ENCODE measurements around the gene MYO5A. TPM values are rescaled to one million over a fixed set of nuclear protein-coding genes. Genes with fewer than 3 reads are reported as not detected.
"Not testable (repeated sequence)": the region's sequence is repeated elsewhere in the genome, so short reads cannot be mapped to it uniquely, and the experiment has no call there.

Gene MYO5A
- total RNA-seq, 2 experiments from 2014 or later = 15.8 to 18.1 TPM

- not testable (repeated sequence) for H3K36me3 Mint-ChIP-seq, DNase-seq, H3K9me3 Mint-ChIP-seq, H3K4me3 Mint-ChIP-seq, H3K27ac Mint-ChIP-seq, H3K27me3 Mint-ChIP-seq, H3K4me1 Mint-ChIP-seq
These were observed 112.1 kb downstream of the MYO5A start for GRCh38 chr15:52416566-52416965.

GRCh38 chr15:52415628-52416027 is 113.1 kb downstream of the MYO5A start:
- no peaks in the 10 kb centered on the region for H3K9me3 Mint-ChIP-seq
- H3K4me1 Mint-ChIP-seq = peaks cover 2% of the 10 kb centered on the region
- H3K36me3 Mint-ChIP-seq = peaks cover 3% of the 10 kb centered on the region
- no peaks in the 10 kb centered on the region for H3K27me3 Mint-ChIP-seq
- DNase-seq = no peak
- H3K27ac Mint-ChIP-seq = no peak overlapping the region
- H3K4me3 Mint-ChIP-seq = no peak overlapping the region

GRCh38 chr15:52414936-52415335 is 113.7 kb downstream of the MYO5A start:
- Mint-ChIP-seq H3K9me3 (no peaks in the 10 kb centered on the region), H3K27ac (no peak overlapping the region), H3K36me3 (peaks cover 3% of the 10 kb centered on the region), H3K4me1 (peaks cover 2% of the 10 kb centered on the region), H3K27me3 (no peaks in the 10 kb centered on the region), H3K4me3 (no peak overlapping the region)
- DNase-seq = no peak

- no peaks in the 10 kb centered on the region for H3K9me3 Mint-ChIP-seq
- no peak for DNase-seq
- no peaks in the 10 kb centered on the region for H3K4me1 Mint-ChIP-seq
- no peaks in the 10 kb centered on the region for H3K36me3 Mint-ChIP-seq
- no peak overlapping the region for H3K27ac Mint-ChIP-seq
- no peaks in the 10 kb centered on the region for H3K27me3 Mint-ChIP-seq
- no peak overlapping the region for H3K4me3 Mint-ChIP-seq
These were observed 119.9 kb downstream of the MYO5A start for GRCh38 chr15:52408823-52409222.

- Mint-ChIP-seq H3K4me1 (no peaks in the 10 kb centered on the region), H3K4me3 (no peak overlapping the region), H3K27me3 (no peaks in the 10 kb centered on the region), H3K9me3 (no peaks in the 10 kb centered on the region), H3K36me3 (peaks cover 3% of the 10 kb centered on the region), H3K27ac (no peak overlapping the region)
- no peak for DNase-seq
These were observed 121.3 kb downstream of the MYO5A start for GRCh38 chr15:52407374-52407773.

- H3K36me3 Mint-ChIP-seq = peaks cover 3% of the 10 kb centered on the region
These were observed 122.1 kb downstream of the MYO5A start for GRCh38 chr15:52406601-52407000.

GRCh38 chr15:52405856-52406255 is 122.8 kb downstream of the MYO5A start:
- DNase-seq = no peak
- H3K4me3 Mint-ChIP-seq = no peak overlapping the region
- no peak overlapping the region for H3K27ac Mint-ChIP-seq
- no peaks in the 10 kb centered on the region for H3K9me3 Mint-ChIP-seq
- no peaks in the 10 kb centered on the region for H3K4me1 Mint-ChIP-seq
- H3K36me3 Mint-ChIP-seq = peaks cover 3% of the 10 kb centered on the region
- no peaks in the 10 kb centered on the region for H3K27me3 Mint-ChIP-seq

More at GRCh38 chr15:52406601-52407000, 122.1 kb downstream of the MYO5A start:
- DNase-seq = no peak
- Mint-ChIP-seq H3K4me1 (no peaks in the 10 kb centered on the region), H3K9me3 (no peaks in the 10 kb centered on the region), H3K27ac (no peak overlapping the region), H3K4me3 (no peak overlapping the region), H3K27me3 (no peaks in the 10 kb centered on the region)

- H3K9me3 Mint-ChIP-seq = no peaks in the 10 kb centered on the region
- no peak overlapping the region for H3K4me3 Mint-ChIP-seq
- peaks cover 5% of the 10 kb centered on the region for H3K36me3 Mint-ChIP-seq
- H3K4me1 Mint-ChIP-seq = no peaks in the 10 kb centered on the region
- H3K27me3 Mint-ChIP-seq = no peaks in the 10 kb centered on the region
- no peak for DNase-seq
- H3K27ac Mint-ChIP-seq = no peak overlapping the region
These were observed 131.6 kb downstream of the MYO5A start for GRCh38 chr15:52397118-52397517.

- H3K36me3 Mint-ChIP-seq = peaks cover 6% of the 10 kb centered on the region
- DNase-seq = no peak
- H3K27ac Mint-ChIP-seq = no peak overlapping the region
- H3K4me3 Mint-ChIP-seq = no peak overlapping the region
- H3K9me3 Mint-ChIP-seq = no peaks in the 10 kb centered on the region
- no peaks in the 10 kb centered on the region for H3K4me1 Mint-ChIP-seq
- H3K27me3 Mint-ChIP-seq = no peaks in the 10 kb centered on the region
These were observed 134.6 kb downstream of the MYO5A start for GRCh38 chr15:52394118-52394517.

- H3K36me3 Mint-ChIP-seq = peaks cover 6% of the 10 kb centered on the region
- no peaks in the 10 kb centered on the region for H3K27me3 Mint-ChIP-seq
- H3K4me1 Mint-ChIP-seq = no peaks in the 10 kb centered on the region
- no peak overlapping the region for H3K27ac Mint-ChIP-seq
- no peak for DNase-seq
- no peak overlapping the region for H3K4me3 Mint-ChIP-seq
- H3K9me3 Mint-ChIP-seq = no peaks in the 10 kb centered on the region
These were observed 136.5 kb downstream of the MYO5A start for GRCh38 chr15:52392008-52392687.

GRCh38 chr15:52391069-52391468 is 137.6 kb downstream of the MYO5A start:
- H3K4me3 Mint-ChIP-seq = no peak overlapping the region
- H3K9me3 Mint-ChIP-seq = no peaks in the 10 kb centered on the region
- H3K27me3 Mint-ChIP-seq = no peaks in the 10 kb centered on the region
- no peaks in the 10 kb centered on the region for H3K4me1 Mint-ChIP-seq
- peaks cover 3% of the 10 kb centered on the region for H3K36me3 Mint-ChIP-seq
- DNase-seq = no peak
- no peak overlapping the region for H3K27ac Mint-ChIP-seq

- Mint-ChIP-seq H3K27me3 (no peaks in the 10 kb centered on the region), H3K4me3 (no peak overlapping the region), H3K27ac (no peak overlapping the region), H3K4me1 (peaks cover 15% of the 10 kb centered on the region), H3K36me3 (peaks cover 8% of the 10 kb centered on the region), H3K9me3 (no peaks in the 10 kb centered on the region)
- no peak for DNase-seq
These were observed 143.0 kb downstream of the MYO5A start for GRCh38 chr15:52385670-52386069.

GRCh38 chr15:52383100-52383588 is 145.5 kb downstream of the MYO5A start:
- Mint-ChIP-seq H3K36me3 (peaks cover 10% of the 10 kb centered on the region), H3K27ac (peak overlapping the region; percentile 18), H3K4me1 (peaks cover 15% of the 10 kb centered on the region), H3K9me3 (no peaks in the 10 kb centered on the region), H3K4me3 (no peak overlapping the region), H3K27me3 (no peaks in the 10 kb centered on the region)
- no peak for DNase-seq

GRCh38 chr15:52382647-52383046 is 146.0 kb downstream of the MYO5A start:
- peaks cover 13% of the 10 kb centered on the region for H3K36me3 Mint-ChIP-seq
- no peaks in the 10 kb centered on the region for H3K27me3 Mint-ChIP-seq
- H3K4me1 Mint-ChIP-seq = peaks cover 15% of the 10 kb centered on the region
- no peak overlapping the region for H3K27ac Mint-ChIP-seq
- H3K4me3 Mint-ChIP-seq = no peak overlapping the region
- no peaks in the 10 kb centered on the region for H3K9me3 Mint-ChIP-seq
- no peak for DNase-seq

- H3K4me3 Mint-ChIP-seq = no peak overlapping the region
- no peaks in the 10 kb centered on the region for H3K27me3 Mint-ChIP-seq
- H3K4me1 Mint-ChIP-seq = peaks cover 15% of the 10 kb centered on the region
- H3K36me3 Mint-ChIP-seq = peaks cover 24% of the 10 kb centered on the region
- DNase-seq = no peak
- no peak overlapping the region for H3K27ac Mint-ChIP-seq
- no peaks in the 10 kb centered on the region for H3K9me3 Mint-ChIP-seq
These were observed 149.1 kb downstream of the MYO5A start for GRCh38 chr15:52379395-52380106.

Measured in activated naive CD8-positive, alpha-beta T cell treated with anti-CD3 and anti-CD28 coated beads for 36 hours (primary cell).